Keratinocyte (primary cell): Measurements from ENCODE around the gene PLPP1. TPM values are rescaled to one million over a fixed set of nuclear protein-coding genes. Genes with fewer than 3 reads are reported as not detected.

Source experiments
- DNase-seq: peaks from one replicate; pipeline ENCODE4 v3.0.0-alpha.2; 2011; ENCODE audit warnings: low read depth, missing footprints, low spot score
- FAIRE-seq: peaks from 2 replicates; lab custom pipeline; 2011; peaks lifted over from hg19 to GRCh38; lab: Jason Lieb, UNC
- H2AFZ ChIP-seq: 2 replicates; pipeline ENCODE4 v1.6.0; 2012; ENCODE audit warnings: low read length, control low read depth, inconsistent platforms; ENCODE audit not compliant: control insufficient read depth
- H3K27ac ChIP-seq: 2 replicates; pipeline ENCODE4 v1.5.1; 2011; ENCODE audit warnings: low read length; ENCODE audit not compliant: control insufficient read depth, insufficient read depth
- H3K27me3 ChIP-seq: 3 replicates; pipeline ENCODE4 v1.6.0; 2011; ENCODE audit warnings: low read length; ENCODE audit not compliant: control insufficient read depth, insufficient read depth; ENCODE audit errors: extremely low read depth
- H3K36me3 ChIP-seq, 2 experiments: 2 replicates in 1 of 2; 3 replicates in 1 of 2; pipeline ENCODE4 v1.5.1; 2011; ENCODE audit warnings: low read length in 2 of 2, mild to moderate bottlenecking in 1 of 2; ENCODE audit not compliant: control insufficient read depth in 2 of 2, insufficient read depth in 2 of 2; ENCODE audit errors: extremely low read depth in 1 of 2
- H3K4me1 ChIP-seq: 3 replicates; pipeline ENCODE4 v1.5.1; 2011; ENCODE audit warnings: low read length; ENCODE audit not compliant: control insufficient read depth, insufficient read depth; ENCODE audit errors: extremely low read depth
- H3K4me2 ChIP-seq: 3 replicates; pipeline ENCODE4 v1.6.0; 2011; ENCODE audit warnings: low read depth, low read length; ENCODE audit not compliant: control insufficient read depth, insufficient read depth; ENCODE audit errors: extremely low read depth
- H3K4me3 ChIP-seq, 3 experiments: fragments of 200-600 bp in 1 of 3; sonication (generic) in 1 of 3; 2 replicates in 2 of 3; 3 replicates in 1 of 3; pipeline ENCODE4 v1.5.1; 2011 to 2016; ENCODE audit warnings: low read length in 3 of 3, mild to moderate bottlenecking in 3 of 3, control low read depth in 2 of 3, inconsistent platforms in 1 of 3, low read depth in 1 of 3, mixed read lengths in 1 of 3, mixed run types in 1 of 3, moderate library complexity in 1 of 3; ENCODE audit not compliant: control insufficient read depth in 2 of 3, insufficient read depth in 2 of 3; ENCODE audit errors: extremely low read depth in 1 of 3
- H3K79me2 ChIP-seq: 2 replicates; pipeline ENCODE4 v1.6.0; 2012; ENCODE audit warnings: low read length; ENCODE audit not compliant: control insufficient read depth, insufficient read depth
- H3K9ac ChIP-seq: 3 replicates; pipeline ENCODE4 v1.6.0; 2011; ENCODE audit warnings: low read length; ENCODE audit not compliant: control insufficient read depth, insufficient read depth; ENCODE audit errors: extremely low read depth
- H3K9me1 ChIP-seq: 3 replicates; pipeline ENCODE4 v1.6.0; 2011; ENCODE audit warnings: low read length; ENCODE audit not compliant: control insufficient read depth, insufficient read depth; ENCODE audit errors: extremely low read depth
- H3K9me3 ChIP-seq: 2 replicates; pipeline ENCODE4 v1.5.1; 2012; ENCODE audit warnings: low read depth, low read length; ENCODE audit not compliant: control insufficient read depth
- H4K20me1 ChIP-seq: 3 replicates; pipeline ENCODE4 v1.6.0; 2011; ENCODE audit warnings: low read length; ENCODE audit not compliant: control insufficient read depth, insufficient read depth; ENCODE audit errors: extremely low read depth
- EZH2 ChIP-seq: IDR thresholded peaks from one replicate; pipeline ENCODE4 v1.6.1; 2012; ENCODE audit warnings: inconsistent platforms, mild to moderate bottlenecking, low read length, moderate library complexity
- dilution Hi-C: fragments of 300-500 bp; cut with MboI; formaldehyde crosslinking; loops from one replicate; pipeline ENCODE4 v1.7.0; 2020; ENCODE audit warnings: low sequenced_read_pairs; ENCODE audit not compliant: extremely low pct_ligation_motif_present
- polyA plus RNA-seq, 5 experiments: library from polyadenylated mRNA; depleted of rRNA in 3 of 5; stranded (reverse) in 3 of 5; stranded (forward) in 1 of 5; unstranded in 1 of 5; fragments of >200 nt; gene quantifications; 1 replicate in 1 of 5; 2 replicates in 3 of 5; 3 replicates in 1 of 5; pipeline versions ENCODE4 v1.2.1 to v1.2.3, GENCODE V29; 2011 to 2012; ENCODE audit warnings: missing spikeins in 2 of 5, low read depth in 1 of 5, low replicate concordance in 1 of 5
- TF ChIP-seq, protein P1 (sequence below), 3 experiments: IDR thresholded peaks in 1 of 3; conservative IDR thresholded peaks in 1 of 3; optimal IDR thresholded peaks in 1 of 3; 2 replicates in 2 of 3; 3 replicates in 1 of 3; pipeline versions ENCODE3 to v1.5.1; 2011; ENCODE audit warnings: low read length in 3 of 3, mild to moderate bottlenecking in 3 of 3, moderate library complexity in 2 of 3, control low read depth in 1 of 3, inconsistent platforms in 1 of 3; ENCODE audit not compliant: insufficient read depth in 2 of 3; ENCODE audit errors: extremely low read depth in 1 of 3

The PLPP1 gene
- polyA plus RNA-seq, 1 donor (not counting 4 experiments of a cell fraction or from before 2014, with no cell fraction given), result 13.2 TPM

DNA sequence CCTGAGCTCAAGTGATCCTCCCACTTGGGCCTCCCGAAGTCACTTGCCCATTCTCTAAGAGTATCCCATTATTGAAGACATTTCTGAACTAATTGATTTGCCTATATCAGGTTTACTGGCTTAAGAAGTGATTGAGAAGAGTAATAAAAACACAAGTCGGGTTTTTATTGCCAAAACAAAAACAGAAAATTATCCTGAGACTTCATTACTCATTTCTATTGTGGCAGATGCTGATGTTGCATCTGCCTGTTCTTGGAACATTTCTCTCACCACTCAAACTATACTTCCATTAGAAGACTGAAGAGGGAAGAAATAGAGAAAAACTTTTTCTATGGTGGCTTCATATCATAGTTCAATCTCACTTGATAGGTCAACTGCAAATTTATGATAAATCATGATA is 41.9 kb upstream of the PLPP1 start:
- no peak for FAIRE-seq
- Histone ChIP-seq H4K20me1 (no peaks in the 10 kb centered on the region), H3K4me2 (no peak overlapping the region), H3K9me3 (no peaks in the 10 kb centered on the region), H3K27ac (no peak overlapping the region), H3K36me3 (no peaks in the 10 kb centered on the region), H3K9me1 (no peaks in the 10 kb centered on the region), H3K27me3 (no peaks in the 10 kb centered on the region), H3K4me3 (no peak overlapping the region), H3K9ac (no peak overlapping the region), H2AFZ (no peak overlapping the region), H3K4me1 (peaks cover 10% of the 10 kb centered on the region), H3K79me2 (no peaks in the 10 kb centered on the region)
- no peak for TF ChIP-seq EZH2
- TF ChIP-seq, protein P1, sequence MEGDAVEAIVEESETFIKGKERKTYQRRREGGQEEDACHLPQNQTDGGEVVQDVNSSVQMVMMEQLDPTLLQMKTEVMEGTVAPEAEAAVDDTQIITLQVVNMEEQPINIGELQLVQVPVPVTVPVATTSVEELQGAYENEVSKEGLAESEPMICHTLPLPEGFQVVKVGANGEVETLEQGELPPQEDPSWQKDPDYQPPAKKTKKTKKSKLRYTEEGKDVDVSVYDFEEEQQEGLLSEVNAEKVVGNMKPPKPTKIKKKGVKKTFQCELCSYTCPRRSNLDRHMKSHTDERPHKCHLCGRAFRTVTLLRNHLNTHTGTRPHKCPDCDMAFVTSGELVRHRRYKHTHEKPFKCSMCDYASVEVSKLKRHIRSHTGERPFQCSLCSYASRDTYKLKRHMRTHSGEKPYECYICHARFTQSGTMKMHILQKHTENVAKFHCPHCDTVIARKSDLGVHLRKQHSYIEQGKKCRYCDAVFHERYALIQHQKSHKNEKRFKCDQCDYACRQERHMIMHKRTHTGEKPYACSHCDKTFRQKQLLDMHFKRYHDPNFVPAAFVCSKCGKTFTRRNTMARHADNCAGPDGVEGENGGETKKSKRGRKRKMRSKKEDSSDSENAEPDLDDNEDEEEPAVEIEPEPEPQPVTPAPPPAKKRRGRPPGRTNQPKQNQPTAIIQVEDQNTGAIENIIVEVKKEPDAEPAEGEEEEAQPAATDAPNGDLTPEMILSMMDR (optimal IDR thresholded peaks at IDR 0.05 in 1 of 3, IDR thresholded peaks at IDR 0.05 in 1 of 3, conservative IDR thresholded peaks at IDR 0.05 in 1 of 3; ENCODE audit: extremely low read depth in 1 of 3, insufficient read depth in 2 of 3, low read length in 3 of 3), result no peak
- dilution Hi-C loops, result no loop called here
- DNase-seq, result no peak

DNA sequence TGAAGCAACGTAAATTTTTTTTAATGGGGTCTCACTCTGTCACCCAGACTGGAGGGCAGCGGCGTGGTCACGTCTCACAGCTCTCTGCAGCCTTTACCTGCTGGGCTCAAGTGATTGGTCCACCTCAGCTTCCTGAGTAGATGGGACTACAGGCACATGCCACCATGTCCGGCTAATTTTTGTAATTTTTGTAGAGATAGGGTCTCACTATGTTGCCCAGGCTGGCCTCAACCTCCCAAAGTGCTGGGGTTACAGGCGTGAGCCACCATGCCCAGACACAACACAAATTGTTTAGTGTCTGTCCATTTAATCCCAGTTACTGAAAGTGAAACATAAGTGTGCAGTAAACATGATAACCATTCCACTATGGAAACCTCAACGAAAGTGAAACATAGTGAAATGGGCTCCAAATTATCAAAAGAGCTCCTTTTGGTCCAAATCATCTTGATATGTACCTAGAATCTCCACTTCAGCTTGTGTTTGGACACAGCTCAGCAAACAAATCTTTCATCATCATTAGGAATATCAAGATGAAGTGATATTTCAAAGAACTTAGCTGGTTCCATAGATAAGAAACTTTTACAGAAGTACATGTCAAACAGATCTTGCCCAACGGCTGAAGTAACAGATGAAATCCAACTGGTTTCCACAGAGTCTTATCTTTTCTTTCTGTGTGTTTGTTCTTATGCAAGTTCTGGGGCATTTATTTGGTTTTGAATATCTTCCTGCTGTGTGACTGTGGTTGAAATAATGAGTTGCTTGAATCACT is 41.2 kb upstream of the PLPP1 start:
- Histone ChIP-seq H3K9me1 (no peaks in the 10 kb centered on the region), H3K79me2 (no peaks in the 10 kb centered on the region), H3K36me3 (no peaks in the 10 kb centered on the region), H3K4me3 (no peak overlapping the region), H3K9ac (no peak overlapping the region), H3K4me1 (peaks cover 10% of the 10 kb centered on the region), H2AFZ (no peak overlapping the region), H3K9me3 (no peaks in the 10 kb centered on the region), H3K27me3 (no peaks in the 10 kb centered on the region), H4K20me1 (no peaks in the 10 kb centered on the region), H3K27ac (no peak overlapping the region), H3K4me2 (no peak overlapping the region)
- FAIRE-seq (no peak), DNase-seq (no peak)
- dilution Hi-C loops, result no loop called here
- TF ChIP-seq EZH2, result no peak
